HepG2 (cell line): Measurements from ENCODE around the gene SYMPK. TPM values are rescaled to one million over a fixed set of nuclear protein-coding genes. Genes with fewer than 3 reads are reported as not detected.

Source experiments
- FLYWCH1 ChIP-seq: sonication (generic); formaldehyde crosslinking; IDR thresholded peaks from 2 replicates; pipeline ENCODE4 v1.8.1; 2023; ENCODE audit warnings: mild to moderate bottlenecking, missing genetic modification reagents
- GPN1 ChIP-seq: sonication (generic); formaldehyde crosslinking; IDR thresholded peaks from 2 replicates; pipeline ENCODE4 v1.5.1; 2020; ENCODE audit warnings: missing genetic modification reagents, borderline replicate concordance
- HNRNPUL1 ChIP-seq: fragments of 200-400 bp; formaldehyde crosslinking; IDR thresholded peaks from 2 replicates; pipeline ENCODE4 v1.6.1; 2017; ENCODE audit warnings: low read depth, mild to moderate bottlenecking, low read length, moderate library complexity
- JUN ChIP-seq: sonication (generic); formaldehyde crosslinking; IDR thresholded peaks from 2 replicates; pipeline ENCODE4 v1.4.0; 2020; ENCODE audit warnings: mild to moderate bottlenecking, missing genetic modification reagents
- KAT8 ChIP-seq: IDR thresholded peaks from 2 replicates; pipeline ENCODE4 v1.6.1; 2016; ENCODE audit warnings: missing genetic modification reagents, missing compliant biosample characterization
- MAFG ChIP-seq: sonication (generic); formaldehyde crosslinking; IDR thresholded peaks from 2 replicates; pipeline ENCODE4 v1.5.1; 2020; ENCODE audit warnings: mild to moderate bottlenecking, missing genetic modification reagents
- MTA3 ChIP-seq: sonication (generic); formaldehyde crosslinking; IDR thresholded peaks from 2 replicates; pipeline ENCODE4 v1.4.0; 2020; ENCODE audit warnings: missing genetic modification reagents
- NFRKB ChIP-seq: fragments of 450-650 bp; IDR thresholded peaks from 2 replicates; pipeline ENCODE4 v1.6.1; 2017
- NKX3-1 ChIP-seq: sonication (generic); formaldehyde crosslinking; IDR thresholded peaks from 2 replicates; pipeline ENCODE4 v1.5.0; 2020; ENCODE audit warnings: missing genetic modification reagents
- NRL ChIP-seq: sonication (generic); formaldehyde crosslinking; IDR thresholded peaks from 2 replicates; pipeline ENCODE4 v1.5.0; 2020; ENCODE audit warnings: missing genetic modification reagents, mild to moderate bottlenecking, moderate library complexity, borderline replicate concordance
- PITX1 ChIP-seq: sonication (generic); formaldehyde crosslinking; IDR thresholded peaks from 2 replicates; pipeline ENCODE4 v1.5.1; 2020; ENCODE audit warnings: mild to moderate bottlenecking, missing genetic modification reagents
- ZMYM2 ChIP-seq: sonication (generic); formaldehyde crosslinking; IDR thresholded peaks from 2 replicates; pipeline ENCODE4 v1.8.0; 2022; ENCODE audit warnings: mild to moderate bottlenecking, missing genetic modification reagents
- ZNF234 ChIP-seq: sonication (generic); formaldehyde crosslinking; conservative IDR thresholded peaks from 2 replicates; pipeline ENCODE4 v1.5.1; 2020; ENCODE audit warnings: mild to moderate bottlenecking, missing genetic modification reagents
- ZNF292 ChIP-seq: sonication (generic); formaldehyde crosslinking; IDR thresholded peaks from 2 replicates; pipeline ENCODE4 v1.8.1; 2022; ENCODE audit warnings: mild to moderate bottlenecking, low read depth, missing genetic modification reagents, borderline replicate concordance
- ZNF567 ChIP-seq: sonication (generic); formaldehyde crosslinking; IDR thresholded peaks from 2 replicates; pipeline ENCODE4 v1.8.1; 2023; ENCODE audit warnings: mild to moderate bottlenecking, missing genetic modification reagents, borderline replicate concordance
- ZNF720 ChIP-seq: sonication (generic); formaldehyde crosslinking; IDR thresholded peaks from 2 replicates; pipeline ENCODE4 v1.4.0; 2020; ENCODE audit warnings: missing genetic modification reagents
- polyA plus RNA-seq, 8 experiments: library from polyadenylated mRNA; depleted of rRNA in 3 of 8; stranded (reverse) in 7 of 8; unstranded in 1 of 8; fragments of >200 nt; fragmentation: Illumina TruSeq in 4 of 8; extraction: Trizol in 4 of 8; gene quantifications; 2 replicates each; pipeline versions ENCODE4 v1.2.1 to v1.2.3, GENCODE V29; 2011 to 2016; ENCODE audit warnings: low read depth in 4 of 8, missing spikeins in 1 of 8, mixed read lengths in 1 of 8; ENCODE audit not compliant: insufficient read depth in 1 of 8
- total RNA-seq, 5 experiments: library from RNA; depleted of rRNA; stranded (reverse); fragments of >200 nt; fragmentation: Illumina TruSeq; extraction: Trizol; gene quantifications; 2 replicates each; pipeline ENCODE4 v1.2.3, GENCODE V29; 2016; ENCODE audit warnings: low read depth in 1 of 5
- TF ChIP-seq, protein P1 (sequence below): sonication (generic); formaldehyde crosslinking; IDR thresholded peaks from 2 replicates; pipeline ENCODE4 v1.4.0; 2020; ENCODE audit warnings: missing genetic modification reagents
- TF ChIP-seq, protein P2 (sequence below), 2 experiments: fragments of 450-650 bp in 1 of 2; sonication (generic) in 1 of 2; formaldehyde crosslinking in 1 of 2; IDR thresholded peaks; 2 replicates each; pipeline versions ENCODE4 v1.6.1 to v1.8.0; 2016 to 2022; ENCODE audit warnings: antibody characterized with exemption in 1 of 2, mild to moderate bottlenecking in 1 of 2, missing genetic modification reagents in 1 of 2
- TF ChIP-seq, protein P3 (sequence below): IDR thresholded peaks from 2 replicates; pipeline ENCODE4 v1.6.1; 2016; ENCODE audit warnings: missing compliant biosample characterization, missing genetic modification reagents, borderline replicate concordance

The SYMPK gene
- total and polyA plus RNA-seq, 2 of the 13 experiments (the other 11 are each of a cell fraction or from before 2014, with no cell fraction given) = 21.9 to 55.7 TPM

DNA sequence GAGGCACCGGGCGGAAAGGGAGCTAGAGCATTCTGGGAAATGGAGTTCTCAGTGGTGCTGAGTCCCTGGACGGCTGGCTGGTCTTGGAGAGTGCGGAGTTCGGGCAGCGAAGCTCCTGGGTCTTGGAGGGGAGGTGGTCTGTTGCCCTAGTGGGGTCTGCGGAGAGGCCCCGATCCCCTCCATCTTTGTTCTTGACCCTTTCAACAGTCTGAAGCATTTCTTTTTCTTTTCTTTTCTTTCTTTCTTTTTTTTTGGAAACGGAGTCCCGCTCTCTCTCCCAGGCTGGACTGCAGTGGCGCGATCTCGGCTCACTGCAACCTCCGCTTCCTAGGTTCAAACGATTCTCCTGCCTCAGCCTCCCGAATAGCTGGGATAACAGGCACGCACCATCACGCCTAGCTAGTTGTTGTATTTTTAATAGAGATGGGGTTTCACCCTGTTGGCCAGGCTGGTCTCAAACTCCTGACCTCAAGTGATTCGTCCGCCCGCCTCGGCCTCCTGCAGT lies 440 bp upstream of the SYMPK start (continued):
- TF ChIP-seq, protein P1, sequence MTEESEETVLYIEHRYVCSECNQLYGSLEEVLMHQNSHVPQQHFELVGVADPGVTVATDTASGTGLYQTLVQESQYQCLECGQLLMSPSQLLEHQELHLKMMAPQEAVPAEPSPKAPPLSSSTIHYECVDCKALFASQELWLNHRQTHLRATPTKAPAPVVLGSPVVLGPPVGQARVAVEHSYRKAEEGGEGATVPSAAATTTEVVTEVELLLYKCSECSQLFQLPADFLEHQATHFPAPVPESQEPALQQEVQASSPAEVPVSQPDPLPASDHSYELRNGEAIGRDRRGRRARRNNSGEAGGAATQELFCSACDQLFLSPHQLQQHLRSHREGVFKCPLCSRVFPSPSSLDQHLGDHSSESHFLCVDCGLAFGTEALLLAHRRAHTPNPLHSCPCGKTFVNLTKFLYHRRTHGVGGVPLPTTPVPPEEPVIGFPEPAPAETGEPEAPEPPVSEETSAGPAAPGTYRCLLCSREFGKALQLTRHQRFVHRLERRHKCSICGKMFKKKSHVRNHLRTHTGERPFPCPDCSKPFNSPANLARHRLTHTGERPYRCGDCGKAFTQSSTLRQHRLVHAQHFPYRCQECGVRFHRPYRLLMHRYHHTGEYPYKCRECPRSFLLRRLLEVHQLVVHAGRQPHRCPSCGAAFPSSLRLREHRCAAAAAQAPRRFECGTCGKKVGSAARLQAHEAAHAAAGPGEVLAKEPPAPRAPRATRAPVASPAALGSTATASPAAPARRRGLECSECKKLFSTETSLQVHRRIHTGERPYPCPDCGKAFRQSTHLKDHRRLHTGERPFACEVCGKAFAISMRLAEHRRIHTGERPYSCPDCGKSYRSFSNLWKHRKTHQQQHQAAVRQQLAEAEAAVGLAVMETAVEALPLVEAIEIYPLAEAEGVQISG (CRISPR knock-in tag) = no peak
- TF ChIP-seq FLYWCH1 (CRISPR knock-in tag) (no peak), ZMYM2 (CRISPR knock-in tag) (no peak), NRL (no peak), JUN (CRISPR knock-in tag) (no peak), MAFG (no peak), GPN1 (CRISPR knock-in tag) (no peak), MTA3 (CRISPR knock-in tag) (no peak), KAT8 (CRISPR knock-in tag) (peak; percentile 47; the same call in 1 of the 2 replicates), HNRNPUL1 (no peak), PITX1 (CRISPR knock-in tag) (no peak), ZNF292 (CRISPR knock-in tag) (no peak; the same call in 1 of the 2 replicates), ZNF234 (no peak), NFRKB (no peak), ZNF567 (CRISPR knock-in tag) (no peak), ZNF720 (CRISPR knock-in tag) (no peak), NKX3-1 (CRISPR knock-in tag) (no peak)
- TF ChIP-seq, protein P2, sequence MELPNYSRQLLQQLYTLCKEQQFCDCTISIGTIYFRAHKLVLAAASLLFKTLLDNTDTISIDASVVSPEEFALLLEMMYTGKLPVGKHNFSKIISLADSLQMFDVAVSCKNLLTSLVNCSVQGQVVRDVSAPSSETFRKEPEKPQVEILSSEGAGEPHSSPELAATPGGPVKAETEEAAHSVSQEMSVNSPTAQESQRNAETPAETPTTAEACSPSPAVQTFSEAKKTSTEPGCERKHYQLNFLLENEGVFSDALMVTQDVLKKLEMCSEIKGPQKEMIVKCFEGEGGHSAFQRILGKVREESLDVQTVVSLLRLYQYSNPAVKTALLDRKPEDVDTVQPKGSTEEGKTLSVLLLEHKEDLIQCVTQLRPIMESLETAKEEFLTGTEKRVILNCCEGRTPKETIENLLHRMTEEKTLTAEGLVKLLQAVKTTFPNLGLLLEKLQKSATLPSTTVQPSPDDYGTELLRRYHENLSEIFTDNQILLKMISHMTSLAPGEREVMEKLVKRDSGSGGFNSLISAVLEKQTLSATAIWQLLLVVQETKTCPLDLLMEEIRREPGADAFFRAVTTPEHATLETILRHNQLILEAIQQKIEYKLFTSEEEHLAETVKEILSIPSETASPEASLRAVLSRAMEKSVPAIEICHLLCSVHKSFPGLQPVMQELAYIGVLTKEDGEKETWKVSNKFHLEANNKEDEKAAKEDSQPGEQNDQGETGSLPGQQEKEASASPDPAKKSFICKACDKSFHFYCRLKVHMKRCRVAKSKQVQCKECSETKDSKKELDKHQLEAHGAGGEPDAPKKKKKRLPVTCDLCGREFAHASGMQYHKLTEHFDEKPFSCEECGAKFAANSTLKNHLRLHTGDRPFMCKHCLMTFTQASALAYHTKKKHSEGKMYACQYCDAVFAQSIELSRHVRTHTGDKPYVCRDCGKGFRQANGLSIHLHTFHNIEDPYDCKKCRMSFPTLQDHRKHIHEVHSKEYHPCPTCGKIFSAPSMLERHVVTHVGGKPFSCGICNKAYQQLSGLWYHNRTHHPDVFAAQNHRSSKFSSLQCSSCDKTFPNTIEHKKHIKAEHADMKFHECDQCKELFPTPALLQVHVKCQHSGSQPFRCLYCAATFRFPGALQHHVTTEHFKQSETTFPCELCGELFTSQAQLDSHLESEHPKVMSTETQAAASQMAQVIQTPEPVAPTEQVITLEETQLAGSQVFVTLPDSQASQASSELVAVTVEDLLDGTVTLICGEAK (IDR thresholded peaks at IDR 0.05) = no peak
- TF ChIP-seq, protein P2 (CRISPR knock-in tag; IDR thresholded peaks at IDR 0.05) = no peak
- TF ChIP-seq, protein P3, sequence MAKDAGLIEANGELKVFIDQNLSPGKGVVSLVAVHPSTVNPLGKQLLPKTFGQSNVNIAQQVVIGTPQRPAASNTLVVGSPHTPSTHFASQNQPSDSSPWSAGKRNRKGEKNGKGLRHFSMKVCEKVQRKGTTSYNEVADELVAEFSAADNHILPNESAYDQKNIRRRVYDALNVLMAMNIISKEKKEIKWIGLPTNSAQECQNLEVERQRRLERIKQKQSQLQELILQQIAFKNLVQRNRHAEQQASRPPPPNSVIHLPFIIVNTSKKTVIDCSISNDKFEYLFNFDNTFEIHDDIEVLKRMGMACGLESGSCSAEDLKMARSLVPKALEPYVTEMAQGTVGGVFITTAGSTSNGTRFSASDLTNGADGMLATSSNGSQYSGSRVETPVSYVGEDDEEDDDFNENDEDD (CRISPR knock-in tag) = no peak
